GM23338 (cell line): Measurements from ENCODE around the gene MAGI3. TPM values are rescaled to one million over a fixed set of nuclear protein-coding genes. Genes with fewer than 3 reads are reported as not detected.
A peak's percentile ranks its signal among the peaks of the same experiment; 100 is the strongest.

Experiments
- ATAC-seq: fragments of 200-7000 bp; cut with Tn5 transposase; 3 replicates; pipeline ENCODE4 v1.9.1; 2020
- DNase-seq: peaks from one replicate; pipeline ENCODE4 v3.0.0-alpha.2; 2015; ENCODE audit warnings: low spot score
- H2AFZ ChIP-seq: fragments of 200-600 bp; sonication (generic); 2 replicates; pipeline ENCODE4 v1.8.0; 2016; ENCODE audit warnings: antibody characterized with exemption, mild to moderate bottlenecking, moderate library complexity
- H3F3A ChIP-seq: fragments of 200-600 bp; sonication (generic); replicated peaks from 2 replicates; pipeline ENCODE4 v1.8.0; 2017; ENCODE audit warnings: antibody characterized with exemption, mixed run types, low read depth
- H3K27ac ChIP-seq: fragments of 200-600 bp; sonication (generic); 2 replicates; pipeline ENCODE4 v1.6.1; 2016; ENCODE audit warnings: low read depth
- H3K27me3 ChIP-seq: fragments of 200-600 bp; sonication (generic); 2 replicates; pipeline ENCODE4 v1.8.0; 2016; ENCODE audit warnings: mild to moderate bottlenecking, mixed run types, moderate library complexity; ENCODE audit not compliant: insufficient read depth
- H3K36me3 ChIP-seq: fragments of 200-600 bp; sonication (generic); 2 replicates; pipeline ENCODE4 v1.8.0; 2016; ENCODE audit warnings: mild to moderate bottlenecking; ENCODE audit not compliant: insufficient read depth
- H3K4me1 ChIP-seq: fragments of 200-600 bp; sonication (generic); 2 replicates; pipeline ENCODE4 v1.8.0; 2016; ENCODE audit warnings: mild to moderate bottlenecking, moderate library complexity; ENCODE audit not compliant: insufficient read depth
- H3K4me2 ChIP-seq: fragments of 200-600 bp; sonication (generic); 2 replicates; pipeline ENCODE4 v1.7.1; 2017; ENCODE audit warnings: mixed run types
- H3K4me3 ChIP-seq: fragments of 200-600 bp; sonication (generic); 2 replicates; pipeline ENCODE4 v1.6.1; 2016; ENCODE audit warnings: mixed run types
- H3K79me2 ChIP-seq: fragments of 200-600 bp; sonication (generic); replicated peaks from 2 replicates; pipeline ENCODE4 v1.8.0; 2017; ENCODE audit warnings: mild to moderate bottlenecking; ENCODE audit not compliant: insufficient read depth
- H3K9me2 ChIP-seq: fragments of 200-600 bp; sonication (generic); 2 replicates; pipeline ENCODE4 v1.8.0; 2017; ENCODE audit not compliant: insufficient read depth
- H4K20me1 ChIP-seq: fragments of 200-600 bp; sonication (generic); replicated peaks from 2 replicates; pipeline ENCODE4 v1.8.0; 2017; ENCODE audit warnings: mild to moderate bottlenecking; ENCODE audit not compliant: insufficient read depth
- H3K27ac Mint-ChIP-seq: 2 replicates; pipeline ENCODE4 v1.8.0; 2020; ENCODE audit warnings: inconsistent platforms, mild to moderate bottlenecking, moderate library complexity, mixed read lengths
- H3K27me3 Mint-ChIP-seq: 3 replicates; pipeline ENCODE4 v1.8.0; 2022; ENCODE audit warnings: low read depth, mild to moderate bottlenecking, moderate library complexity, mixed read lengths, inconsistent platforms; ENCODE audit not compliant: insufficient read depth, poor library complexity
- H3K36me3 Mint-ChIP-seq: 3 replicates; pipeline ENCODE4 v1.8.0; 2021; ENCODE audit warnings: low read depth, mild to moderate bottlenecking, inconsistent platforms, moderate library complexity, mixed read lengths
- H3K4me1 Mint-ChIP-seq: 3 replicates; pipeline ENCODE4 v1.8.0; 2020; ENCODE audit warnings: mild to moderate bottlenecking, inconsistent platforms, mixed read lengths
- H3K4me3 Mint-ChIP-seq: 3 replicates; pipeline ENCODE4 v1.8.0; 2021; ENCODE audit warnings: moderate library complexity, mild to moderate bottlenecking, inconsistent platforms, mixed read lengths
- H3K9me3 Mint-ChIP-seq: 3 replicates; pipeline ENCODE4 v1.8.0; 2020; ENCODE audit warnings: moderate library complexity, mild to moderate bottlenecking, inconsistent platforms, mixed read lengths
- CREB1 ChIP-seq: fragments of 250-450 bp; sonication (Bioruptor Pico); IDR thresholded peaks from 2 replicates; pipeline ENCODE4 v1.5.0; 2020; ENCODE audit warnings: low read depth, mild to moderate bottlenecking, moderate library complexity
- CTCF ChIP-seq, 2 experiments: fragments of 200-600 bp in 1 of 2; sonication (generic) in 1 of 2; conservative IDR thresholded peaks; 2 replicates each; pipeline versions ENCODE4 v1.5.1 to v1.6.1; 2016 to 2017; ENCODE audit warnings: antibody characterized with exemption in 2 of 2, low read depth in 2 of 2, mild to moderate bottlenecking in 2 of 2, moderate library complexity in 1 of 2
- ETS1 ChIP-seq: IDR thresholded peaks from 2 replicates; pipeline ENCODE4 v1.6.1; 2016; ENCODE audit warnings: antibody characterized with exemption
- EZH2 ChIP-seq: fragments of 200-600 bp; sonication (generic); IDR thresholded peaks from one replicate; pipeline ENCODE4 v1.8.0; 2017; ENCODE audit warnings: antibody characterized with exemption, mild to moderate bottlenecking, low read depth; ENCODE audit not compliant: unreplicated experiment
- EZH2phosphoT487 ChIP-seq: fragments of 200-600 bp; sonication (generic); IDR thresholded peaks from one replicate; pipeline ENCODE4 v1.8.1; 2018; ENCODE audit warnings: antibody characterized with exemption; ENCODE audit not compliant: unreplicated experiment
- JUNB ChIP-seq: IDR thresholded peaks from one replicate; pipeline ENCODE4 v1.6.1; 2016; ENCODE audit warnings: antibody characterized with exemption; ENCODE audit not compliant: unreplicated experiment
- NANOG ChIP-seq: IDR thresholded peaks from 2 replicates; pipeline ENCODE4 v1.6.1; 2016; ENCODE audit warnings: antibody characterized with exemption, borderline replicate concordance
- POLR2AphosphoS5 ChIP-seq: IDR thresholded peaks from 2 replicates; pipeline ENCODE4 v1.6.1; 2016; ENCODE audit warnings: antibody characterized with exemption, low read depth
- REST ChIP-seq: IDR thresholded peaks from one replicate; pipeline ENCODE4 v1.6.1; 2018; ENCODE audit warnings: antibody characterized with exemption; ENCODE audit not compliant: unreplicated experiment
- STAT1 ChIP-seq: IDR thresholded peaks from one replicate; pipeline ENCODE4 v1.6.1; 2016; ENCODE audit warnings: antibody characterized with exemption; ENCODE audit not compliant: unreplicated experiment
- ZNF114 ChIP-seq: fragments of 250-450 bp; sonication (Bioruptor Pico); IDR thresholded peaks from 2 replicates; pipeline ENCODE4 v1.5.0; 2020; ENCODE audit warnings: mild to moderate bottlenecking, moderate library complexity
- ZNF331 ChIP-seq: fragments of 250-450 bp; sonication (Bioruptor Pico); IDR thresholded peaks from 2 replicates; pipeline ENCODE4 v1.5.0; 2020; ENCODE audit warnings: low read depth, mild to moderate bottlenecking, moderate library complexity
- ZNF462 ChIP-seq: fragments of 250-450 bp; sonication (Bioruptor Pico); IDR thresholded peaks from 2 replicates; pipeline ENCODE4 v1.5.0; 2020; ENCODE audit warnings: mild to moderate bottlenecking, moderate library complexity
- polyA plus RNA-seq: library from polyadenylated mRNA; unstranded; fragments of >200 nt; fragmentation: Nextera tagmentation; extraction: Ambion mirVana; gene quantifications from 2 replicates; pipeline ENCODE4 v1.2.1, GENCODE V29; 2016
- total RNA-seq: library from RNA; depleted of rRNA; stranded (reverse); fragments of >200 nt; shearing (Covaris generic); gene quantifications from 2 replicates; pipeline ENCODE4 v1.2.3, GENCODE V29; 2014

The MAGI3 gene
- total and polyA plus RNA-seq, 2 experiments from 2014 or later = 3.9 to 10.0 TPM

- no peak overlapping the region for H3K4me3 ChIP-seq
- Mint-ChIP-seq H3K27me3 (no peaks in the 10 kb centered on the region), H3K4me1 (no peaks in the 10 kb centered on the region), H3K27ac (no peak overlapping the region), H3K9me3 (no peaks in the 10 kb centered on the region), H3K36me3 (no peaks in the 10 kb centered on the region), H3K4me3 (no peak overlapping the region)
- H3K4me2 ChIP-seq = no peak overlapping the region
- peak overlapping the region; percentile 79 for H2AFZ ChIP-seq
- DNase-seq (no peak), ATAC-seq (no peak)
- H3K27me3 ChIP-seq = no peaks in the 10 kb centered on the region
- H3K79me2 ChIP-seq = no peaks in the 10 kb centered on the region
- no peak overlapping the region for H3K27ac ChIP-seq
- no peaks in the 10 kb centered on the region for H3K4me1 ChIP-seq
- 0 out of 2 replicates have a peak, but pooled peaks cover 2% of the 10 kb centered on the region for H3K9me2 ChIP-seq
- TF ChIP-seq REST (no peak), POLR2AphosphoS5 (no peak), CREB1 (CRISPR knock-in tag) (no peak), EZH2phosphoT487 (no peak), NANOG (no peak), ETS1 (no peak), STAT1 (no peak), EZH2 (no peak), ZNF114 (no peak), CTCF (conservative IDR thresholded peaks at IDR 0.05; ENCODE audit: low read depth in 2 of 2) (no peak), ZNF462 (no peak), JUNB (no peak), ZNF331 (CRISPR knock-in tag) (no peak)
- H3F3A ChIP-seq = no peaks in the 10 kb centered on the region
- H4K20me1 ChIP-seq = no peaks in the 10 kb centered on the region
- H3K36me3 ChIP-seq = no peaks in the 10 kb centered on the region
Measured at GRCh38 chr1:113369699-113370098, 20.6 kb upstream of the MAGI3 start.
